Measurements from ENCODE around the gene TEKTIP1.

DNA sequence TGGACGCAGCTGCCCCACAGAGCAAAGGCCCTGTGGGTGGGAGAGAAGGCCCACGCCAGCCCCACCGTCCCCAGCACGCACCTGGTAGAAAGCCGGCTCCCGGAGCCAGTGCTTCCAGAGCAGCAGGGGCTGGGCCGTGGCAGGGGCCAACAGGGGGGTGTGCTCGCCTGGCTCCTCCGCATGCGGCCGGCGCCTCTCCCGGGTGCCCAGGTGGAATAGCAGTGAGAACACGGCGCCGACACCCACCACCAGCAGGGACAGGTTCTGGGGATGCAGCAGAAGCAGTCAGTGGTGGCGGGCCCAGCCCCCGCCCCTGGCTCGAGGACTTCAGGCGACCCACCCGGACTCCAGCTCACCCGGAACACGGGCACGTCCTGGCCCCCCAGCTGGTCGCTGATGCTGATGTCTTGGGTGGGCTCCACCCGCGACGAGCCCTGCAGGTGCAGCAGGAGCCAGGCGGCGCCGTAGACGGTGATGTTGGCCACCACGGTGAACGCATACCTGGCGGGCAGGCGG, 8.9 kb downstream of the TEKTIP1 start:
- TF ChIP-seq, protein P1, sequence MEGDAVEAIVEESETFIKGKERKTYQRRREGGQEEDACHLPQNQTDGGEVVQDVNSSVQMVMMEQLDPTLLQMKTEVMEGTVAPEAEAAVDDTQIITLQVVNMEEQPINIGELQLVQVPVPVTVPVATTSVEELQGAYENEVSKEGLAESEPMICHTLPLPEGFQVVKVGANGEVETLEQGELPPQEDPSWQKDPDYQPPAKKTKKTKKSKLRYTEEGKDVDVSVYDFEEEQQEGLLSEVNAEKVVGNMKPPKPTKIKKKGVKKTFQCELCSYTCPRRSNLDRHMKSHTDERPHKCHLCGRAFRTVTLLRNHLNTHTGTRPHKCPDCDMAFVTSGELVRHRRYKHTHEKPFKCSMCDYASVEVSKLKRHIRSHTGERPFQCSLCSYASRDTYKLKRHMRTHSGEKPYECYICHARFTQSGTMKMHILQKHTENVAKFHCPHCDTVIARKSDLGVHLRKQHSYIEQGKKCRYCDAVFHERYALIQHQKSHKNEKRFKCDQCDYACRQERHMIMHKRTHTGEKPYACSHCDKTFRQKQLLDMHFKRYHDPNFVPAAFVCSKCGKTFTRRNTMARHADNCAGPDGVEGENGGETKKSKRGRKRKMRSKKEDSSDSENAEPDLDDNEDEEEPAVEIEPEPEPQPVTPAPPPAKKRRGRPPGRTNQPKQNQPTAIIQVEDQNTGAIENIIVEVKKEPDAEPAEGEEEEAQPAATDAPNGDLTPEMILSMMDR (IDR thresholded peaks at IDR 0.05; ENCODE audit: low read depth, low read length) = no peak
- no peak for TF ChIP-seq EZH2phosphoT487 (IDR thresholded peaks at IDR 0.05; ENCODE audit: low read depth)
